ENCODE results near the gene LGMN.

- TF ChIP-seq CTCF (conservative IDR thresholded peaks at IDR 0.05; ENCODE audit: low read length) (no peak), EZH2phosphoT487 (IDR thresholded peaks at IDR 0.05; ENCODE audit: borderline replicate concordance) (no peak)
Observed at GRCh38 chr14:92735344-92735743, 13.1 kb downstream of the LGMN start.
